HCT116 (cell line): ENCODE data around the gene SPTBN4. TPM values are rescaled to one million over a fixed set of nuclear protein-coding genes. Genes with fewer than 3 reads are reported as not detected.

Experiments
- ATAC-seq: fragments of 200-7000 bp; cut with Tn5 transposase; 2 replicates; pipeline ENCODE4 v1.9.1; 2020; ENCODE audit warnings: mild to moderate bottlenecking, moderate library complexity
- BruUV-seq: library from RNA; stranded (reverse); fragments of 400-500 nt; replicated peaks from 2 replicates; lab custom pipeline; 2021; lab: Mats Ljungman, UMichigan
- CTCF ChIA-PET: fragments of 300-600 bp; sonication (Branson Sonifier 250); formaldehyde crosslinking; loops from one replicate; lab custom pipeline; 2021; ENCODE audit warnings: antibody characterized with exemption; lab: Charles Lee
- POLR2A ChIA-PET: fragments of 300-600, 350-600 bp; sonication (Branson Sonifier 250); formaldehyde crosslinking; loops from one replicate; lab custom pipeline; 2021; ENCODE audit warnings: antibody characterized with exemption; lab: Charles Lee
- RAD21 ChIA-PET, 2 experiments: fragments of 300-600 bp; sonication (Branson Sonifier 250); formaldehyde crosslinking; loops; one replicate each; lab custom pipeline; 2023; ENCODE audit warnings: low total read pairs in 2 of 2; ENCODE audit not compliant: uncharacterized antibody in 2 of 2, unreplicated experiment in 2 of 2, low non-redundant PET in 1 of 2; lab: Charles Lee
- DNase-seq: peaks from one replicate; pipeline ENCODE4 v3.0.0-alpha.2; 2010; ENCODE audit warnings: low read depth, low spot score
- H2AFZ ChIP-seq: fragments of 200-600 bp; shearing (Covaris generic), sonication (generic); 2 replicates; pipeline ENCODE4 v1.6.1; 2017; ENCODE audit warnings: low read depth, mixed run types, mixed read lengths, antibody characterized with exemption, low read length; ENCODE audit not compliant: poor library complexity, severe bottlenecking
- H3K27ac ChIP-seq: 2 replicates; pipeline ENCODE4 v1.5.1; 2012; ENCODE audit warnings: low read depth, low read length
- H3K27me3 ChIP-seq: fragments of 200-600 bp; sonication (generic); 2 replicates; pipeline ENCODE4 v1.6.1; 2016; ENCODE audit warnings: mixed run types, low read length, mixed read lengths; ENCODE audit not compliant: insufficient read depth
- H3K36me3 ChIP-seq, 2 experiments: fragments of 200-500 bp in 1 of 2; fragments of 200-600 bp in 1 of 2; sonication (Bioruptor generic) in 1 of 2; sonication (generic) in 1 of 2; 2 replicates each; pipeline versions ENCODE4 v1.5.1 to v1.6.1; 2014 to 2016; ENCODE audit warnings: low read length in 2 of 2, inconsistent platforms in 1 of 2, mixed read lengths in 1 of 2, mixed run types in 1 of 2; ENCODE audit not compliant: insufficient read depth in 2 of 2, control insufficient read depth in 1 of 2
- H3K4me1 ChIP-seq, 2 experiments: fragments of 200-600 bp in 1 of 2; sonication (generic) in 1 of 2; 2 replicates each; pipeline versions ENCODE4 v1.5.1 to v1.6.1; 2012 to 2017; ENCODE audit warnings: low read length in 2 of 2, inconsistent platforms in 1 of 2, mild to moderate bottlenecking in 1 of 2, mixed read lengths in 1 of 2, mixed run types in 1 of 2, moderate library complexity in 1 of 2; ENCODE audit not compliant: insufficient read depth in 2 of 2, control insufficient read depth in 1 of 2
- H3K4me2 ChIP-seq: fragments of 200-600 bp; sonication (generic); 2 replicates; pipeline ENCODE4 v1.6.1; 2017; ENCODE audit warnings: mixed run types, low read length, mixed read lengths
- H3K4me3 ChIP-seq, 2 experiments: fragments of 200-600 bp in 1 of 2; sonication (generic) in 1 of 2; replicated peaks in 1 of 2; 2 replicates each; pipeline ENCODE4 v1.5.1; 2011 to 2016; ENCODE audit warnings: low read length in 2 of 2, control low read depth in 1 of 2, low read depth in 1 of 2, mild to moderate bottlenecking in 1 of 2, mixed read lengths in 1 of 2, mixed run types in 1 of 2
- H3K79me2 ChIP-seq: fragments of 200-600 bp; sonication (generic); 2 replicates; pipeline ENCODE4 v1.6.1; 2017; ENCODE audit warnings: mild to moderate bottlenecking, mixed run types, low read length, moderate library complexity, mixed read lengths; ENCODE audit not compliant: insufficient read depth
- H3K9ac ChIP-seq: fragments of 200-600 bp; sonication (generic); 2 replicates; pipeline ENCODE4 v1.6.1; 2016; ENCODE audit warnings: low read length, mixed read lengths
- H3K9me2 ChIP-seq: fragments of 200-600 bp; sonication (generic), shearing (Covaris generic); 2 replicates; pipeline ENCODE4 v1.6.1; 2017; ENCODE audit warnings: mixed run types, mild to moderate bottlenecking, moderate library complexity; ENCODE audit not compliant: insufficient read depth
- H3K9me3 ChIP-seq, 2 experiments: fragments of 200-500 bp in 1 of 2; fragments of 200-600 bp in 1 of 2; sonication (Bioruptor generic) in 1 of 2; sonication (generic) in 1 of 2; 2 replicates each; pipeline ENCODE4 v1.6.1; 2014 to 2017; ENCODE audit warnings: low read length in 2 of 2, mixed read lengths in 2 of 2, inconsistent platforms in 1 of 2, low read depth in 1 of 2, mild to moderate bottlenecking in 1 of 2, mixed run types in 1 of 2, moderate library complexity in 1 of 2; ENCODE audit not compliant: control insufficient read depth in 1 of 2, insufficient read depth in 1 of 2
- H4K20me1 ChIP-seq: fragments of 200-600 bp; sonication (generic), shearing (Covaris generic); 2 replicates; pipeline ENCODE4 v1.6.1; 2017; ENCODE audit warnings: mixed run types, mild to moderate bottlenecking, moderate library complexity; ENCODE audit not compliant: insufficient read depth
- CBX3 ChIP-seq: IDR thresholded peaks from 2 replicates; pipeline ENCODE4 v1.6.1; 2012; ENCODE audit warnings: low read depth
- CEBPB ChIP-seq: IDR thresholded peaks from 2 replicates; pipeline ENCODE4 v1.6.1; 2012; ENCODE audit warnings: low read depth
- CTCF ChIP-seq, 3 experiments: fragments of 200-600 bp in 1 of 3; sonication (generic) in 1 of 3; IDR thresholded peaks in 2 of 3; conservative IDR thresholded peaks in 1 of 3; 2 replicates each; pipeline ENCODE4 v1.5.1; 2012 to 2017; ENCODE audit warnings: low read depth in 2 of 3, low read length in 2 of 3, antibody characterized with exemption in 1 of 3, borderline replicate concordance in 1 of 3, control low read depth in 1 of 3, mild to moderate bottlenecking in 1 of 3, mixed read lengths in 1 of 3, mixed run types in 1 of 3, moderate library complexity in 1 of 3; ENCODE audit not compliant: insufficient read depth in 1 of 3
- EZH2phosphoT487 ChIP-seq: fragments of 200-600 bp; IDR thresholded peaks from 2 replicates; pipeline ENCODE4 v1.6.1; 2018; ENCODE audit warnings: antibody characterized with exemption, borderline replicate concordance
- FOSL1 ChIP-seq: IDR thresholded peaks from 2 replicates; pipeline ENCODE4 v1.6.1; 2012; ENCODE audit warnings: low read depth
- JUND ChIP-seq: IDR thresholded peaks from 2 replicates; pipeline ENCODE4 v1.6.1; 2012
- MAX ChIP-seq: IDR thresholded peaks from 2 replicates; pipeline ENCODE4 v1.6.1; 2012
- POLR2A ChIP-seq: IDR thresholded peaks from 2 replicates; pipeline ENCODE4 v1.7.0; 2011; ENCODE audit warnings: borderline replicate concordance; ENCODE audit not compliant: insufficient read depth, insufficient read length; ENCODE audit errors: extremely low read depth
- POLR2AphosphoS5 ChIP-seq: IDR thresholded peaks from 2 replicates; pipeline ENCODE4 v1.6.1; 2011; ENCODE audit warnings: mild to moderate bottlenecking, low read depth, low read length, moderate library complexity
- SRF ChIP-seq: IDR thresholded peaks from 2 replicates; pipeline ENCODE4 v1.6.1; 2012; ENCODE audit warnings: low read depth
- TCF7L2 ChIP-seq: IDR thresholded peaks from 2 replicates; pipeline ENCODE4 v1.7.0; 2011; ENCODE audit warnings: borderline replicate concordance, inconsistent platforms; ENCODE audit not compliant: insufficient read depth, insufficient read length; ENCODE audit errors: extremely low read depth
- ZBTB33 ChIP-seq: IDR thresholded peaks from 2 replicates; pipeline ENCODE4 v1.6.1; 2011; ENCODE audit warnings: mild to moderate bottlenecking, low read length, moderate library complexity; ENCODE audit not compliant: insufficient replicate concordance; ENCODE audit errors: extremely low read depth
- ZFX ChIP-seq: fragments of 450-650 bp; IDR thresholded peaks from 2 replicates; pipeline ENCODE4 v1.6.1; 2017
- intact Hi-C: fragments of 100-400 bp; cut with micrococcal nuclease; formaldehyde crosslinking; loops from 2 replicates; pipeline ENCODE4 v1.10.0; 2022
- total RNA-seq: library from RNA; stranded (reverse); gene quantifications from one replicate; pipeline ENCODE4 v1.2.1, GENCODE V29; 2021; ENCODE audit not compliant: unreplicated experiment

The SPTBN4 gene
- total RNA-seq, 1 experiment from 2014 or later, result 4.6 TPM

- POLR2A ChIA-PET, result no interaction called here
- RAD21 ChIA-PET, result no interaction called here
- H3K27me3 ChIP-seq, result no peaks in the 10 kb centered on the region
- no peak overlapping the region for H2AFZ ChIP-seq
- no peaks in the 10 kb centered on the region for H3K4me1 ChIP-seq
- no peaks in the 10 kb centered on the region for H3K36me3 ChIP-seq
- CTCF ChIA-PET, result no interaction called here
- no peaks in the 10 kb centered on the region for H3K79me2 ChIP-seq
- intact Hi-C loops, result no loop called here
- DNase-seq, result no peak
- H3K9me2 ChIP-seq, result no peaks in the 10 kb centered on the region
- H3K27ac ChIP-seq, result no peak overlapping the region
- no peaks in the 10 kb centered on the region for H3K9me3 ChIP-seq
- TF ChIP-seq POLR2AphosphoS5 (no peak), MAX (no peak), ZFX (no peak), CBX3 (no peak), SRF (no peak), EZH2phosphoT487 (no peak), FOSL1 (no peak), CTCF (IDR thresholded peaks at IDR 0.05 in 2 of 3, conservative IDR thresholded peaks at IDR 0.05 in 1 of 3; ENCODE audit: borderline replicate concordance in 1 of 3, insufficient read depth in 1 of 3, low read depth in 2 of 3, low read length in 2 of 3) (no peak), POLR2A (no peak), TCF7L2 (no peak), JUND (no peak), ZBTB33 (no peak), CEBPB (no peak)
- TF ChIP-seq, all 23 proteins: peak for 0
- Histone ChIP-seq H3K4me3 (no peak overlapping the region), H3K4me2 (no peak overlapping the region), H3K9ac (no peak overlapping the region), H4K20me1 (no peaks in the 10 kb centered on the region)
- no TSS peak for BruUV-seq
- ATAC-seq, result no peak
Measured at GRCh38 chr19:40511487-40511886, 44.7 kb downstream of the SPTBN4 start.
